Subcutaneous adipose tissue (tissue), 4 donors: ENCODE data around the gene CDR2. TPM values are rescaled to one million over a fixed set of nuclear protein-coding genes. Genes with fewer than 3 reads are reported as not detected.

Experiments used
- CTCF ChIP-seq: fragments of 450-650 bp; IDR thresholded peaks from one replicate; pipeline ENCODE4 v1.5.1; 2016; ENCODE audit warnings: low read depth, mild to moderate bottlenecking, control low read depth, antibody characterized with exemption, moderate library complexity
- total RNA-seq, 4 donors: library from RNA; depleted of rRNA; stranded (reverse); fragments of >200 nt; gene quantifications; one replicate each; pipeline ENCODE4 v1.1.0, GENCODE V29; 2016

Gene CDR2
- total RNA-seq, 4 donors from 2014 or later, result 15.0 to 28.2 (median 16.0) TPM

- no peak for TF ChIP-seq CTCF
These were observed 13.8 kb upstream of the CDR2 start for GRCh38 chr16:22388101-22388644.

- TF ChIP-seq CTCF, result no peak
These were observed 12.6 kb upstream of the CDR2 start for GRCh38 chr16:22386976-22387375.

- no peak for TF ChIP-seq CTCF
These were observed 10.8 kb upstream of the CDR2 start for GRCh38 chr16:22385196-22385595.

GRCh38 chr16:22383827-22384226, 9.4 kb upstream of the CDR2 start:
- no peak for TF ChIP-seq CTCF

GRCh38 chr16:22381392-22381791, 7.0 kb upstream of the CDR2 start:
- no peak for TF ChIP-seq CTCF

GRCh38 chr16:22380529-22380928, 6.1 kb upstream of the CDR2 start:
- no peak for TF ChIP-seq CTCF

GRCh38 chr16:22379656-22380055, 5.2 kb upstream of the CDR2 start:
- no peak for TF ChIP-seq CTCF
